Liver (tissue), 9 donors: Measurements from ENCODE around the gene GOLGA8A. TPM values are rescaled to one million over a fixed set of nuclear protein-coding genes. Genes with fewer than 3 reads are reported as not detected.

Source experiments
- DNase-seq: peaks from one replicate; pipeline ENCODE4 v3.0.0-alpha.2; 2017; ENCODE audit warnings: low spot score
- H3K27ac ChIP-seq, 2 donors: one replicate each; pipeline ENCODE4 v1.7.0; 2013; ENCODE audit warnings: inconsistent platforms in 2 of 2, low read length in 2 of 2, control low read depth in 1 of 2, low read depth in 1 of 2, mild to moderate bottlenecking in 1 of 2
- H3K27me3 ChIP-seq, 4 donors: one replicate each; pipeline versions ENCODE4 v1.6.1 to v1.7.0; 2013; ENCODE audit warnings: low read length in 3 of 4, inconsistent platforms in 1 of 4, mild to moderate bottlenecking in 1 of 4, moderate library complexity in 1 of 4; ENCODE audit not compliant: control insufficient read depth in 4 of 4, insufficient read depth in 4 of 4
- H3K36me3 ChIP-seq, 4 donors: one replicate each; pipeline versions ENCODE4 v1.6.1 to v1.7.0; 2013; ENCODE audit warnings: low read length in 3 of 4, mild to moderate bottlenecking in 3 of 4, low read depth in 1 of 4, moderate library complexity in 1 of 4; ENCODE audit not compliant: control insufficient read depth in 4 of 4, insufficient read depth in 3 of 4
- H3K4me1 ChIP-seq, 4 donors: one replicate each; pipeline versions ENCODE4 v1.6.1 to v1.7.0; 2013; ENCODE audit warnings: low read length in 3 of 4, mild to moderate bottlenecking in 3 of 4, moderate library complexity in 1 of 4; ENCODE audit not compliant: control insufficient read depth in 4 of 4, insufficient read depth in 4 of 4
- H3K4me3 ChIP-seq, 3 donors: one replicate each; pipeline versions ENCODE4 v1.6.1 to v1.7.0; 2013; ENCODE audit warnings: low read length in 3 of 3, control low read depth in 1 of 3, low read depth in 1 of 3, mild to moderate bottlenecking in 1 of 3
- H3K9ac ChIP-seq, 2 donors: one replicate each; pipeline ENCODE4 v1.7.0; 2013; ENCODE audit warnings: low read length in 2 of 2, mild to moderate bottlenecking in 2 of 2, moderate library complexity in 2 of 2, control low read depth in 1 of 2, low read depth in 1 of 2
- H3K9me3 ChIP-seq, 4 donors: one replicate each; pipeline versions ENCODE4 v1.6.1 to v1.7.0; 2013; ENCODE audit warnings: low read length in 3 of 4; ENCODE audit not compliant: control insufficient read depth in 4 of 4
- ATF3 ChIP-seq: IDR thresholded peaks from 2 replicates; pipeline ENCODE4 v1.6.1; 2016; ENCODE audit warnings: antibody characterized with exemption
- CTCF ChIP-seq: fragments of 150-350 bp; IDR thresholded peaks from 2 replicates; pipeline ENCODE4 v1.5.1; 2017; ENCODE audit warnings: improper control_type of control experiment, low read depth, low read length; ENCODE audit not compliant: missing input control
- EGR1 ChIP-seq, 2 donors: IDR thresholded peaks; 2 replicates each; pipeline ENCODE4 v1.6.1; 2016 to 2018; ENCODE audit warnings: antibody characterized with exemption in 2 of 2, low read depth in 2 of 2
- FOXA1 ChIP-seq: IDR thresholded peaks from 2 replicates; pipeline ENCODE4 v1.6.1; 2016; ENCODE audit warnings: antibody characterized with exemption
- FOXA2 ChIP-seq: IDR thresholded peaks from 2 replicates; pipeline ENCODE4 v1.6.1; 2016; ENCODE audit warnings: antibody characterized with exemption
- GABPA ChIP-seq, 2 donors: IDR thresholded peaks in 1 of 2; conservative IDR thresholded peaks in 1 of 2; 2 replicates each; pipeline ENCODE4 v1.6.1; 2016; ENCODE audit warnings: antibody characterized with exemption in 2 of 2, mild to moderate bottlenecking in 1 of 2, moderate library complexity in 1 of 2
- HNF4A ChIP-seq, 2 donors: conservative IDR thresholded peaks; 2 replicates each; pipeline ENCODE4 v1.6.1; 2016; ENCODE audit warnings: antibody characterized with exemption in 2 of 2, mild to moderate bottlenecking in 2 of 2
- HNF4G ChIP-seq: IDR thresholded peaks from 2 replicates; pipeline ENCODE4 v1.6.1; 2016; ENCODE audit warnings: antibody characterized with exemption
- JUND ChIP-seq, 2 donors: IDR thresholded peaks; 2 replicates each; pipeline ENCODE4 v1.6.1; 2016; ENCODE audit warnings: antibody characterized with exemption in 2 of 2
- MAX ChIP-seq: IDR thresholded peaks from 2 replicates; pipeline ENCODE4 v1.6.1; 2016; ENCODE audit warnings: antibody characterized with exemption
- NR2F2 ChIP-seq: IDR thresholded peaks from 2 replicates; pipeline ENCODE4 v1.6.1; 2016; ENCODE audit warnings: antibody characterized with exemption
- RAD21 ChIP-seq, 2 donors: IDR thresholded peaks; 2 replicates each; pipeline ENCODE4 v1.6.1; 2016; ENCODE audit warnings: antibody characterized with exemption in 2 of 2, mild to moderate bottlenecking in 2 of 2
- RXRA ChIP-seq, 2 donors: IDR thresholded peaks; 2 replicates each; pipeline ENCODE4 v1.6.1; 2017 to 2018; ENCODE audit warnings: antibody characterized with exemption in 2 of 2, mild to moderate bottlenecking in 1 of 2
- SP1 ChIP-seq: IDR thresholded peaks from 2 replicates; pipeline ENCODE4 v1.6.1; 2018; ENCODE audit warnings: antibody characterized with exemption, mild to moderate bottlenecking
- TAF1 ChIP-seq: conservative IDR thresholded peaks from 2 replicates; pipeline ENCODE4 v1.6.1; 2016; ENCODE audit warnings: antibody characterized with exemption, mild to moderate bottlenecking
- YY1 ChIP-seq: IDR thresholded peaks from 2 replicates; pipeline ENCODE4 v1.6.1; 2016; ENCODE audit warnings: antibody characterized with exemption, mild to moderate bottlenecking
- WGBS: extraction: QIAGEN DNeasy Blood & Tissue Kit; methylation state at CpG from one replicate; pipeline ENCODE4 v1.1.7; 2013; 5-methylcytosine and 5-hydroxymethylcytosine counted together
- polyA plus RNA-seq, 2 donors: library from polyadenylated mRNA; stranded (reverse) in 1 of 2; unstranded in 1 of 2; fragments of 200-250 nt in 1 of 2; fragments of >200 nt in 1 of 2; fragmentation: Nextera tagmentation in 1 of 2; extraction: Ambion mirVana in 1 of 2; gene quantifications; one replicate each; pipeline versions ENCODE4 v1.2.1 to v1.2.3, GENCODE V29; 2013 to 2015
- total RNA-seq, 2 donors: library from RNA; depleted of rRNA; stranded (reverse); fragments of >200 nt; gene quantifications; one replicate each; pipeline ENCODE4 v1.2.3, GENCODE V29; 2014
- TF ChIP-seq, protein P1 (sequence below): IDR thresholded peaks from 2 replicates; pipeline ENCODE4 v1.6.1; 2016; ENCODE audit warnings: antibody characterized with exemption
- TF ChIP-seq, protein P2 (sequence below): IDR thresholded peaks from 2 replicates; pipeline ENCODE4 v1.6.1; 2016; ENCODE audit warnings: antibody characterized with exemption, mild to moderate bottlenecking
- donor health status: healthy.
- donor health status: healthy.
- donor health status: healthy.
- donor health status: healthy.
- donor health status: healthy.

GOLGA8A gene
- total and polyA plus RNA-seq, 4 donors, result 2.1 to 20.6 (median 9.1) TPM

- 74% methylated on average over 3 of the region's 3 CpGs for WGBS
- H3K9ac ChIP-seq, result no peak overlapping the region
- no peaks in the 10 kb centered on the region for H3K9me3 ChIP-seq
- TF ChIP-seq MAX (no peak), NR2F2 (no peak), FOXA1 (no peak), EGR1 (IDR thresholded peaks at IDR 0.05; ENCODE audit: low read depth in 2 of 2) (no peak), SP1 (no peak), RAD21 (IDR thresholded peaks at IDR 0.05) (no peak), RXRA (IDR thresholded peaks at IDR 0.05) (no peak), YY1 (no peak), TAF1 (no peak), HNF4G (no peak), ATF3 (no peak), CTCF (no peak), FOXA2 (no peak), HNF4A (conservative IDR thresholded peaks at IDR 0.05) (no peak), GABPA (IDR thresholded peaks at IDR 0.05 in 1 of 2, conservative IDR thresholded peaks at IDR 0.05 in 1 of 2) (no peak), JUND (IDR thresholded peaks at IDR 0.05) (no peak)
- TF ChIP-seq, protein P1, sequence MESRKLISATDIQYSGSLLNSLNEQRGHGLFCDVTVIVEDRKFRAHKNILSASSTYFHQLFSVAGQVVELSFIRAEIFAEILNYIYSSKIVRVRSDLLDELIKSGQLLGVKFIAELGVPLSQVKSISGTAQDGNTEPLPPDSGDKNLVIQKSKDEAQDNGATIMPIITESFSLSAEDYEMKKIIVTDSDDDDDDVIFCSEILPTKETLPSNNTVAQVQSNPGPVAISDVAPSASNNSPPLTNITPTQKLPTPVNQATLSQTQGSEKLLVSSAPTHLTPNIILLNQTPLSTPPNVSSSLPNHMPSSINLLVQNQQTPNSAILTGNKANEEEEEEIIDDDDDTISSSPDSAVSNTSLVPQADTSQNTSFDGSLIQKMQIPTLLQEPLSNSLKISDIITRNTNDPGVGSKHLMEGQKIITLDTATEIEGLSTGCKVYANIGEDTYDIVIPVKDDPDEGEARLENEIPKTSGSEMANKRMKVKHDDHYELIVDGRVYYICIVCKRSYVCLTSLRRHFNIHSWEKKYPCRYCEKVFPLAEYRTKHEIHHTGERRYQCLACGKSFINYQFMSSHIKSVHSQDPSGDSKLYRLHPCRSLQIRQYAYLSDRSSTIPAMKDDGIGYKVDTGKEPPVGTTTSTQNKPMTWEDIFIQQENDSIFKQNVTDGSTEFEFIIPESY, result no peak
- TF ChIP-seq, protein P2, sequence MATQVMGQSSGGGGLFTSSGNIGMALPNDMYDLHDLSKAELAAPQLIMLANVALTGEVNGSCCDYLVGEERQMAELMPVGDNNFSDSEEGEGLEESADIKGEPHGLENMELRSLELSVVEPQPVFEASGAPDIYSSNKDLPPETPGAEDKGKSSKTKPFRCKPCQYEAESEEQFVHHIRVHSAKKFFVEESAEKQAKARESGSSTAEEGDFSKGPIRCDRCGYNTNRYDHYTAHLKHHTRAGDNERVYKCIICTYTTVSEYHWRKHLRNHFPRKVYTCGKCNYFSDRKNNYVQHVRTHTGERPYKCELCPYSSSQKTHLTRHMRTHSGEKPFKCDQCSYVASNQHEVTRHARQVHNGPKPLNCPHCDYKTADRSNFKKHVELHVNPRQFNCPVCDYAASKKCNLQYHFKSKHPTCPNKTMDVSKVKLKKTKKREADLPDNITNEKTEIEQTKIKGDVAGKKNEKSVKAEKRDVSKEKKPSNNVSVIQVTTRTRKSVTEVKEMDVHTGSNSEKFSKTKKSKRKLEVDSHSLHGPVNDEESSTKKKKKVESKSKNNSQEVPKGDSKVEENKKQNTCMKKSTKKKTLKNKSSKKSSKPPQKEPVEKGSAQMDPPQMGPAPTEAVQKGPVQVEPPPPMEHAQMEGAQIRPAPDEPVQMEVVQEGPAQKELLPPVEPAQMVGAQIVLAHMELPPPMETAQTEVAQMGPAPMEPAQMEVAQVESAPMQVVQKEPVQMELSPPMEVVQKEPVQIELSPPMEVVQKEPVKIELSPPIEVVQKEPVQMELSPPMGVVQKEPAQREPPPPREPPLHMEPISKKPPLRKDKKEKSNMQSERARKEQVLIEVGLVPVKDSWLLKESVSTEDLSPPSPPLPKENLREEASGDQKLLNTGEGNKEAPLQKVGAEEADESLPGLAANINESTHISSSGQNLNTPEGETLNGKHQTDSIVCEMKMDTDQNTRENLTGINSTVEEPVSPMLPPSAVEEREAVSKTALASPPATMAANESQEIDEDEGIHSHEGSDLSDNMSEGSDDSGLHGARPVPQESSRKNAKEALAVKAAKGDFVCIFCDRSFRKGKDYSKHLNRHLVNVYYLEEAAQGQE, result no peak
- no peak for DNase-seq
- H3K4me1 ChIP-seq, result no peaks in the 10 kb centered on the region
- no peak overlapping the region for H3K4me3 ChIP-seq
- H3K27me3 ChIP-seq, result peaks cover 0 to 2% (median 0%) of the 10 kb centered on the region in 4 donors
- H3K36me3 ChIP-seq, result no peaks in the 10 kb centered on the region
- no peak overlapping the region for H3K27ac ChIP-seq
Measured at GRCh38 chr15:34483644-34484043, 46.0 kb upstream of the GOLGA8A start.
